Osteoblast (primary cell): ENCODE data around the gene RNF187. TPM values are rescaled to one million over a fixed set of nuclear protein-coding genes. Genes with fewer than 3 reads are reported as not detected.
A peak's percentile ranks its signal among the peaks of the same experiment; 100 is the strongest.

Experiments used
- DNase-seq: peaks from one replicate; pipeline ENCODE4 v3.0.0; 2011; ENCODE audit warnings: low spot score, mixed read lengths; ENCODE audit not compliant: insufficient read length; ENCODE audit errors: missing footprints
- H2AFZ ChIP-seq: 2 replicates; pipeline ENCODE4 v1.6.0; 2011; ENCODE audit warnings: mild to moderate bottlenecking, low read length
- H3K27ac ChIP-seq: 2 replicates; pipeline ENCODE4 v1.5.1; 2011; ENCODE audit warnings: mild to moderate bottlenecking, low read depth, low read length, moderate library complexity
- H3K27me3 ChIP-seq: 2 replicates; pipeline ENCODE4 v1.6.0; 2012; ENCODE audit warnings: mild to moderate bottlenecking, control low read depth, inconsistent platforms, low read length, moderate library complexity; ENCODE audit not compliant: insufficient read depth
- H3K36me3 ChIP-seq: 2 replicates; pipeline ENCODE4 v1.5.1; 2011; ENCODE audit warnings: mild to moderate bottlenecking, low read length, control low read depth, moderate library complexity; ENCODE audit not compliant: insufficient read depth
- H3K4me1 ChIP-seq: 2 replicates; pipeline ENCODE4 v1.5.1; 2011; ENCODE audit warnings: mild to moderate bottlenecking, low read length, control low read depth, moderate library complexity; ENCODE audit not compliant: insufficient read depth
- H3K4me2 ChIP-seq: 2 replicates; pipeline ENCODE4 v1.6.0; 2011; ENCODE audit warnings: mild to moderate bottlenecking, low read length; ENCODE audit not compliant: insufficient read depth
- H3K4me3 ChIP-seq: fragments of 200-600 bp; sonication (generic); 3 replicates; pipeline ENCODE4 v1.5.1; 2012; ENCODE audit warnings: mild to moderate bottlenecking, low read length, inconsistent platforms; ENCODE audit not compliant: insufficient read depth
- H3K79me2 ChIP-seq: 2 replicates; pipeline ENCODE4 v1.6.0; 2012; ENCODE audit warnings: mild to moderate bottlenecking, low read length, control low read depth, inconsistent platforms; ENCODE audit not compliant: insufficient read depth
- H3K9me3 ChIP-seq: 2 replicates; pipeline ENCODE4 v1.5.1; 2011; ENCODE audit warnings: low read depth, low read length, control low read depth
- H4K20me1 ChIP-seq: 2 replicates; pipeline ENCODE4 v1.6.0; 2012; ENCODE audit warnings: mild to moderate bottlenecking, low read length, control low read depth; ENCODE audit not compliant: insufficient read depth
- total RNA-seq: library from RNA; depleted of rRNA; stranded (reverse); fragments of >200 nt; gene quantifications from 2 replicates; pipeline ENCODE4 v1.2.3, GENCODE V29; 2012
- TF ChIP-seq, protein P1 (sequence below): IDR thresholded peaks from 2 replicates; pipeline ENCODE4 v1.5.1; 2011; ENCODE audit warnings: mild to moderate bottlenecking, low read depth, low read length, moderate library complexity; ENCODE audit errors: extremely low read depth

The RNF187 gene
- total RNA-seq, 1 donor, result 52.5 TPM

DNA sequence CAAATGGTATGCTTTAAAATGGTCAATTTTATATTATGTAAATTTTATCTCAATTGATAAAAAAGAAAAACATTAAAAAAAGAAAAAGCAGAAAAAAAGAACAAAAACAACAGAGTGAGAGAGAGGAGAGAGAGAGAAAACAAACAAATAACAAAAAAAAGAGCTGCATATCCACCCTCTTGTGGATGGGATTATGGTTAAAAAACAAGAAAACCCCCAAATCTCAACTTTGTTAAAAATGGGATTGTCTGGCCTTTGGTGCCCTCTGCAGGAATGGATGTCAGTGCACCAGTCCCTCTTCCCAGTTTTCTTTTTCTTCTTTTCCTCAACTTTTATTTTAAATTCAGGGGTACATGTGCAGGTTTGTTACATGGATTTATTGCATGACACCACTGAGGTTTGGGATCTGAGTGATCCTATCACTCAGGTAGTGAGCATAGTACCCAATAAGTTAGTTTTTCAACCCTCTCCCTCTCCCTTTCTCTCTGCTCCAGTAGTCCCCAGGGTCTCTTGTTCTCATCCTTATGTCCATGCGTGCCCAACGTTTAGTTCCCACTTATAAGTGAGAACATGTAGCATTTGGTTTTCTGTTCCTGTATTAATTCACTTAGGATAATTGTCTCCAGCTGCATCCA, 28.1 kb downstream of the RNF187 start:
- H3K27me3 ChIP-seq, result peaks cover 19% of the 10 kb centered on the region

GRCh38 chr1:228517655-228518054, 30.5 kb downstream of the RNF187 start:
- no peak for DNase-seq
- H3K27me3 ChIP-seq, result peaks cover 13% of the 10 kb centered on the region
- TF ChIP-seq, protein P1, sequence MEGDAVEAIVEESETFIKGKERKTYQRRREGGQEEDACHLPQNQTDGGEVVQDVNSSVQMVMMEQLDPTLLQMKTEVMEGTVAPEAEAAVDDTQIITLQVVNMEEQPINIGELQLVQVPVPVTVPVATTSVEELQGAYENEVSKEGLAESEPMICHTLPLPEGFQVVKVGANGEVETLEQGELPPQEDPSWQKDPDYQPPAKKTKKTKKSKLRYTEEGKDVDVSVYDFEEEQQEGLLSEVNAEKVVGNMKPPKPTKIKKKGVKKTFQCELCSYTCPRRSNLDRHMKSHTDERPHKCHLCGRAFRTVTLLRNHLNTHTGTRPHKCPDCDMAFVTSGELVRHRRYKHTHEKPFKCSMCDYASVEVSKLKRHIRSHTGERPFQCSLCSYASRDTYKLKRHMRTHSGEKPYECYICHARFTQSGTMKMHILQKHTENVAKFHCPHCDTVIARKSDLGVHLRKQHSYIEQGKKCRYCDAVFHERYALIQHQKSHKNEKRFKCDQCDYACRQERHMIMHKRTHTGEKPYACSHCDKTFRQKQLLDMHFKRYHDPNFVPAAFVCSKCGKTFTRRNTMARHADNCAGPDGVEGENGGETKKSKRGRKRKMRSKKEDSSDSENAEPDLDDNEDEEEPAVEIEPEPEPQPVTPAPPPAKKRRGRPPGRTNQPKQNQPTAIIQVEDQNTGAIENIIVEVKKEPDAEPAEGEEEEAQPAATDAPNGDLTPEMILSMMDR, result no peak

More for the DNA sequence above, 28.1 kb downstream of the RNF187 start:
- Histone ChIP-seq H3K4me3 (no peak overlapping the region), H4K20me1 (no peaks in the 10 kb centered on the region), H3K36me3 (no peaks in the 10 kb centered on the region), H2AFZ (no peak overlapping the region), H3K79me2 (no peaks in the 10 kb centered on the region), H3K9me3 (no peaks in the 10 kb centered on the region), H3K4me2 (no peak overlapping the region), H3K27ac (no peak overlapping the region), H3K4me1 (no peaks in the 10 kb centered on the region)
- TF ChIP-seq, protein P1, result peak; percentile 67
- peak; percentile 83 for DNase-seq

DNA sequence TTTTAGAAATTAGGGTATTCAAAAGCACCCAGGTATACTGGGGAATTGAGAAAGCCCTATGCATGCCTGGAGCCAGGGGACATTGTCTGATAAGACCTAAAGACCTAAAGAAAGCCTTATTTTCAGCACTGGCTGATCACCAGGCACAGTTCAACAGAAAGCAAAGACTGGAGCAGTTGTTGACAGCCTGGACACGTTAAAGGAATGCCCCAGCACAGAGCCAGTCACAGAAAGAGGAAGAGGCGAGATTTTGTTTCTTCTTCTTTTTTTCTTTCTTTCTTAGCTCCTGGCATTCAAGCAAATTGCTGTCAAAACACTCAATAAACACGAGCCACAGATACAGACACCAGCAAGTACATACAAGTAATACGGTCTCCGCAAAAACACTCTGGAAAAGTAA, 40.4 kb downstream of the RNF187 start:
- TF ChIP-seq, protein P1, result no peak
- H3K79me2 ChIP-seq, result no peaks in the 10 kb centered on the region

More at GRCh38 chr1:228517655-228518054, 30.5 kb downstream of the RNF187 start:
- H4K20me1 ChIP-seq, result no peaks in the 10 kb centered on the region
- no peaks in the 10 kb centered on the region for H3K79me2 ChIP-seq
- H3K4me3 ChIP-seq, result no peak overlapping the region
- H3K4me1 ChIP-seq, result no peaks in the 10 kb centered on the region
- no peaks in the 10 kb centered on the region for H3K9me3 ChIP-seq
- H3K36me3 ChIP-seq, result no peaks in the 10 kb centered on the region
- no peak overlapping the region for H3K27ac ChIP-seq
- no peak overlapping the region for H3K4me2 ChIP-seq
- H2AFZ ChIP-seq, result no peak overlapping the region

DNA sequence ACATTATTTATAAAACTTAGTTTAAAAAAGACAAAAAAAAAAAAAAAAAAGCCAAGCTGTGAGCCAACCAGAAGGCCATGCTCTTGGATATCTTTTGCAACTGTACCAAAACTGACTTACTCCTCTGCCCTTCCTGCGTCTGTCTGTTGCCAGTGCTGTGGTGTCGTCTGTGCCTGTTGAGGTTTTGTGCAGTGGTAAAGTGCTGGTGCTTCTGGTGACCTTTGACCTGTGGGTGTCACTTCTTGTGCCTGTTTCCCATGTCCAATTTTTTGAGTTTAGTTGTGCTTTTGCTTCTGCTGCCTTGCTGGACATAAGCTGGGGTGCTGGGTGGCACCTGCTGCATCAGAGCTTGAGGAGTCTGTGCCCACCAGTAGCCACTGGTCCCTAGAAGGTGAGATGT, 41.4 kb downstream of the RNF187 start:
- Histone ChIP-seq H3K36me3 (no peaks in the 10 kb centered on the region), H3K27me3 (no peaks in the 10 kb centered on the region), H3K79me2 (no peaks in the 10 kb centered on the region), H3K4me2 (no peak overlapping the region), H3K4me1 (no peaks in the 10 kb centered on the region), H3K27ac (no peak overlapping the region), H3K4me3 (no peak overlapping the region), H4K20me1 (no peaks in the 10 kb centered on the region), H3K9me3 (no peaks in the 10 kb centered on the region), H2AFZ (no peak overlapping the region)
- TF ChIP-seq, protein P1, result no peak
- no peak for DNase-seq

More for the DNA sequence above, 40.4 kb downstream of the RNF187 start:
- Histone ChIP-seq H3K4me1 (no peaks in the 10 kb centered on the region), H3K4me3 (no peak overlapping the region), H3K36me3 (no peaks in the 10 kb centered on the region), H3K27me3 (no peaks in the 10 kb centered on the region), H3K9me3 (no peaks in the 10 kb centered on the region), H2AFZ (no peak overlapping the region), H4K20me1 (no peaks in the 10 kb centered on the region), H3K4me2 (no peak overlapping the region), H3K27ac (no peak overlapping the region)
- no peak for DNase-seq
